ENCODE measurements around the gene TBC1D1.

- TF ChIP-seq CTCF (IDR thresholded peaks at IDR 0.05) (no peak), POLR2AphosphoS5 (IDR thresholded peaks at IDR 0.05) (no peak)
Measured at GRCh38 chr4:38181286-38181685, 290.4 kb downstream of the TBC1D1 start.

Measured in transverse colon (tissue), 4 donors.